Measurements from ENCODE around the gene PRCC.

Gene PRCC

DNA sequence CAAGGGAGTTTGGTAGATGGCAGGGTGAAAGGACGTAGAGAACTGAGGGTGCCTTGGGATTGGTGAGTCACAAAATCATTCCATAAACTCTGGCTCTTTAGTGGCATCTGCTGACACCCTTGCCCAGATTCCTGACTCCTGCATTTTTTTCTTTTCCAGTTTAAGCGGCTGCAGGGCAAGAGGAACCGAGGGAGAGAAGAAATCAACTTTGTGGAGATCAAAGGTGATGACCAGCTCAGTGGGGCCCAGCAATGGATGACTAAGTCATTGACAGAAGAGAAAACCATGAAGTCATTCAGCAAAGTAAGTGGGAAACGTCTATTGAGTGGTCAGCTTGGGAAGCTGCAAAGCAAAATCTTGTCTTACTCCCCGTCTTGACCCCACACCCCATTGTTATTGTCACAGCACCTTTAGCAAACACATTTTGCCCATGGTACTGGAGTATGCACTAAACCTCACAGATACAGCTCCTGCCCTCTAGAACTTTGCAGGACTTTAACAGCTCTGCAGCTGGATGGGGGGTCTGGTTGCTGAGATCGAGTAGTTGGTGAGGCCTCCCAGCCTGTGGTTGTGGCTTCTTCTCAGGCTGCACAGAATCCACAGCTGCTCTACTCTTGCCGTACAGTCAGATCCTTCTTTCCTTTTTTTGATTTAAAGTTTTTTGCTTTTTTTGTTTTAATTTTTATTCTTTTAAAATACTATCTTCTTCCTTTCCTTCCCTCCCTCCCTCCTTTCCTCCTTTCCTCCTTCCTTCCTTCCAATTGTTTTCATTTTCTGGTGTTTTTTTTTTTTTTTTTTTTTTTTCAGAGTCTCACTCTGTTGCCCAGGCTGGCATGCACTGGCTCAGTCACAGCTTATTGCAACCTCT lies 27.4 kb downstream of the PRCC start:
- Histone ChIP-seq H3K9ac (ENCODE audit: low read depth, low read length) (no peak overlapping the region), H3K9me3 (ENCODE audit: control insufficient read depth, insufficient read depth, low read length) (no peaks in the 10 kb centered on the region), H3K27me3 (ENCODE audit: control insufficient read depth, insufficient read depth, low read length) (no peaks in the 10 kb centered on the region), H3K4me1 (ENCODE audit: control insufficient read depth, insufficient read depth, low read length) (no peaks in the 10 kb centered on the region), H3K36me3 (ENCODE audit: control insufficient read depth, insufficient read depth, low read length) (peaks cover 35% of the 10 kb centered on the region), H3K4me3 (ENCODE audit: low read depth, low read length) (no peak overlapping the region)

DNA sequence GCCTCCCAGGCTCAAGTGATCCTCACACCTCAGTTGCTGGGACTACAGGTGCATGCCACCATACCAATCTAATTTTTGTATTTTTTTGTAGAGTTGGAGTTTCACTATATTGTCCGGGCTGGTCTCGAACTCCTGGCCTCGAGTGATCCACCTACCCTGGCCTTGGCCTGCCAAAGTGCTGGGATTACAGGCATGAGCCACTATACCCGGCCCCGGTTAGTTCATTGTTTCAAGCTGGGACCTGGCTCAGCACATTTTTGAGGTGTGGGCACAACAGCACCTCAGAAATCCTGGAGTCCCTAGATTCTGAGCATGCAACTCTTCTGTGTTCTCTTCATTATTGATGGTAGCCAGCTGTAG lies 28.0 kb downstream of the PRCC start:
- Histone ChIP-seq H3K36me3 (ENCODE audit: control insufficient read depth, insufficient read depth, low read length) (peaks cover 35% of the 10 kb centered on the region), H3K9ac (ENCODE audit: low read depth, low read length) (no peak overlapping the region), H3K4me1 (ENCODE audit: control insufficient read depth, insufficient read depth, low read length) (no peaks in the 10 kb centered on the region), H3K4me3 (ENCODE audit: low read depth, low read length) (no peak overlapping the region), H3K9me3 (ENCODE audit: control insufficient read depth, insufficient read depth, low read length) (no peaks in the 10 kb centered on the region), H3K27me3 (ENCODE audit: control insufficient read depth, insufficient read depth, low read length) (no peaks in the 10 kb centered on the region)

DNA sequence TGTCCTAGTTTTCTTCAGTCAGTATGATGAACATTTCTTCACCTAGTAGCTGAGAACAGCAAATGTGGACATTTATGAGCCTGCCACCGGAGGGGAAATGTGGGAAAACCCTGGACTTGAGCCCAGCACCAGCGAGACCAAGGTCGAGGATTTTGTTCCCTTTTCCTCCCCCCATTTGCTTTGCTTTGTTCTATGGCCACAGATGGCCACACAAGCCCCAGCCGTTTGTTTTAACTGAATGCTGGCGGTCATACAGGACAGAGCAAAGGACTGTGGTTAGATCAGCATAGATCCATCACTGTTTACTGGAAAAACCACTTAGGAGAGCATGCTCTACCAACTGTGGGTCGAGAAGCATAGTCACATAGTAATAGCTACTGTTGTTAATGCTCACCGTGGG lies 28.5 kb downstream of the PRCC start:
- Histone ChIP-seq H3K27me3 (ENCODE audit: control insufficient read depth, insufficient read depth, low read length) (no peaks in the 10 kb centered on the region), H3K36me3 (ENCODE audit: control insufficient read depth, insufficient read depth, low read length) (peaks cover 40% of the 10 kb centered on the region), H3K9ac (ENCODE audit: low read depth, low read length) (no peak overlapping the region), H3K4me1 (ENCODE audit: control insufficient read depth, insufficient read depth, low read length) (no peaks in the 10 kb centered on the region), H3K4me3 (ENCODE audit: low read depth, low read length) (no peak overlapping the region), H3K9me3 (ENCODE audit: control insufficient read depth, insufficient read depth, low read length) (no peaks in the 10 kb centered on the region)

DNA sequence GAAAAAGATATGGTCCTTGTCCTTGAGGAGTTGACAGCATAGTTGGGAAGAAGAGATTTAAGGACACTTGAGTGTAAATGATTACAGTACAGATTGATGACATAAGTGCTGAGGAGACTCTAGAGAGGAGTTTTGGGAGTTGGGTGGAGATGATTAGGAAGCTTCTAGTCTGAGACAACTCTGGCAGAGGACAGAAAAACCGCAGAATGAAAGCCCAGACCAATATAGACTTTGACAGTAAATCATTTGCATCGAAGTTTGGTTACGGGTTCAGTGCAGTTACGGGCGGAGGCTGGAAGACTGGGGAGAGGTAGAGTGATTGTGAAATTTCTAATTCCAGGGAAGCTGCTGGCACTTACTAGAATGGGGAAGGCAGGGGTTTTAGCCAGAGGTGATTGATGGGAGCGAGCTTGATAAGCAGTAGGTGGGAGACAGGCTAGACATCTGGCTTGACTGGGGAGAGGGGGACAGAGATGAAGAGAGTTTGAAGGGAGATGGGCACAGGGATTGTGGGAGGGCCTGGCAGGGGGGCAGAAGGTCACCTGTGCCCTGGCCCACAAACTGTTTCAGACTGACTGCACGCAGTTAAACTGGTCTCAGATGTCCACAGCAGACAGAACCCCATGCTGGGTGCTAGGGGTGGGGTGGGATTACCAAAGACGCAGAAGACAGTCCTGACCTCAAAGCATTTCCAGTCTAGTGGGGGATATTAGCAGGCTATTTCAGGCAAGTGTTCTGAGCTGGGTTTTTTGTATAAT lies 29.2 kb downstream of the PRCC start:
- Histone ChIP-seq H3K4me1 (ENCODE audit: control insufficient read depth, insufficient read depth, low read length) (no peaks in the 10 kb centered on the region), H3K27me3 (ENCODE audit: control insufficient read depth, insufficient read depth, low read length) (no peaks in the 10 kb centered on the region), H3K9ac (ENCODE audit: low read depth, low read length) (no peak overlapping the region), H3K9me3 (ENCODE audit: control insufficient read depth, insufficient read depth, low read length) (no peaks in the 10 kb centered on the region), H3K36me3 (ENCODE audit: control insufficient read depth, insufficient read depth, low read length) (peaks cover 40% of the 10 kb centered on the region), H3K4me3 (ENCODE audit: low read depth, low read length) (no peak overlapping the region)

DNA sequence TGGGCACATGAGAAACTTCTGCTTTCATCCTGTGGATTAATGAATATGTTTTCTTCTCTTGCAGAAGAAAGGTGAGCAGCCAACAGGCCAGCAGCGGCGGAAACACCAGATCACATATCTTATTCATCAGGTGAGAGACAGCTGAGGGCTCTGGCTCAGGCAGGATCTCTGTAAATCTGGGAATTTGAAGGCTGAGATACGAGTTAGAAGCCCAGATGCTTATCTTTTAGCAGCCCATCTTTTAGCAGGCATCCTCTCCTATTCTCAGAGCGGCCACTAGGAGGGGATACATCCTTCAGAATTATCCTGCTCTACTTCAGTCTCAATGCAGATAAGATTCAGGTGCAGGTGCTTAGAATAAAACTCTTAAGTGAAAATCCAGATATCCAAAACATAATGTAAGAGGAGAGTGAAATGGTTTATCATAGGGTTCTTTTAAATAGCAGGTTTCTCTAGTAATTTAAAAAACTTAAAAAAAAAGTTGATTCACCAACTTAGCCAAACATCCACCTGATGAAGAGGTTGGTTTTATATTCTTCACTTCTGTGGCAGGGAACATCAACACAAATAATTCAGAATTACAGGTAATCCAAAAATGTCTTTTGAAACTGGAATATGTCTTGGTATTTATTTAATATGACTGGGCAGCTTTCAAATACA lies 30.0 kb downstream of the PRCC start:
- H3K9me3 ChIP-seq (ENCODE audit: control insufficient read depth, insufficient read depth, low read length) = no peaks in the 10 kb centered on the region
- no peaks in the 10 kb centered on the region for H3K27me3 ChIP-seq (ENCODE audit: control insufficient read depth, insufficient read depth, low read length)
- no peaks in the 10 kb centered on the region for H3K4me1 ChIP-seq (ENCODE audit: control insufficient read depth, insufficient read depth, low read length)
- no peak overlapping the region for H3K4me3 ChIP-seq (ENCODE audit: low read depth, low read length)
- peaks cover 38% of the 10 kb centered on the region for H3K36me3 ChIP-seq (ENCODE audit: control insufficient read depth, insufficient read depth, low read length)
- no peak overlapping the region for H3K9ac ChIP-seq (ENCODE audit: low read depth, low read length)

DNA sequence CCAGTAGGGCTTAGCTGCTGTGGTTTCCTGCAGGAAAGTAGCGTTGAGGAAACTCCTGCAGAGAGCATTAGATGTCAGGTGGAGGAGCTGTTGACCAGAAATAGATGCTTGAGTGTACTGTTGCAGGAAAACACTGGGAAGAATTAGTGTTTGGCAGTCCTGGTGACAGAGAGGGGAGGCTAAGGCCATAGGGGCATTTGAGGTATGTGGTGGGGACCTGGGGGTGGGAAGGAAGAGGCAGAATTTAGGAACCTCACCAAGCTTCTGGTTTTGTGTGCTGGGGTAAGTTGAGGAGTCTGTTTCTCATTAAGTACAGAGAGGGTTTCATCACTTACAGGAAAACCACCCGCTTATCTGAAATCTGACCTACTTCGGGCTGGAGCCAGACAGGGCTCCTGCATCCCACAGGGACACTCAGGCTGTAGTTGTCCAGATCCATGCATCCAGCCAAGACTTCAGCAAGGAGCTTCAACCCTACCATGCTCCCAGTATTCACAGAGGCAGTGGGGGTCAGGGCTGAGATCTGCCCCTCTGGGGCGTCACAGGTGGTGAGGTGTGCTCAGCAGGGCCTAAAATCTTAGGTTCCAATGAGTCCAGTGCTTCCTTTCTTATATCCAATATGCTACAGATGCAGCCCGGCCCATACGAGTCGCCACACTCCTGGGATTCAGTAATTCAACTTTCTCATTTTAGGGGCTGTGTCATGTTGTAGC lies 34.2 kb downstream of the PRCC start:
- Histone ChIP-seq H3K4me1 (ENCODE audit: control insufficient read depth, insufficient read depth, low read length) (no peaks in the 10 kb centered on the region), H3K9me3 (ENCODE audit: control insufficient read depth, insufficient read depth, low read length) (no peaks in the 10 kb centered on the region), H3K9ac (ENCODE audit: low read depth, low read length) (no peak overlapping the region), H3K27me3 (ENCODE audit: control insufficient read depth, insufficient read depth, low read length) (no peaks in the 10 kb centered on the region), H3K4me3 (ENCODE audit: low read depth, low read length) (no peak overlapping the region), H3K36me3 (ENCODE audit: control insufficient read depth, insufficient read depth, low read length) (peaks cover 20% of the 10 kb centered on the region)

DNA sequence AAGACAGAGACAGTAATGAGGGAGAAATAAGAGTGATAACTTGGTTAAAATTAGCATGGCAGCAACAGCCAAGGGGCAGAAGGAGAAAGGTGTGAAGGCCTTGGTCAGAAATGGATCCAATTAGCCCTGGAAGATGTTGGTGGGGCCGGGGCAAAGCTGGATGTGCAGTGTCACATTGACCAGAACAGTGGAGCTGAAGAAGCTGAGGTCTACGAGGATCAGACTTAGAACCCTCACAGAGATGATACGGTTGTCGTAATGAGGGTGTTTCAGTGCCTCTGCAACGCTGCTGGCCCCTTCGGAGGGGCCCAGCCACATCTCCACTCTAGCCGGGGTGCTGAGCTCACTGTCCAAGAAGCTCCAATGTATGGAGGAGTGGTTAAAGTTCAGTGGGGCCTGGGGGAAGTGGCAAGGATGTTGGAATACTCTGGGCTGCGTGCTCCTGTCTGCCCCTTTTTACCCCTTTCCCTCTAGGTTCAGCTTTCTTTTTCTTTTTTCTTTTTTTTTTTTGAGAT lies 35.1 kb downstream of the PRCC start:
- H3K27me3 ChIP-seq (ENCODE audit: control insufficient read depth, insufficient read depth, low read length) = no peaks in the 10 kb centered on the region
- H3K4me3 ChIP-seq (ENCODE audit: low read depth, low read length) = no peak overlapping the region
- no peak overlapping the region for H3K9ac ChIP-seq (ENCODE audit: low read depth, low read length)
- peaks cover 20% of the 10 kb centered on the region for H3K36me3 ChIP-seq (ENCODE audit: control insufficient read depth, insufficient read depth, low read length)
- no peaks in the 10 kb centered on the region for H3K9me3 ChIP-seq (ENCODE audit: control insufficient read depth, insufficient read depth, low read length)
- H3K4me1 ChIP-seq (ENCODE audit: control insufficient read depth, insufficient read depth, low read length) = no peaks in the 10 kb centered on the region

DNA sequence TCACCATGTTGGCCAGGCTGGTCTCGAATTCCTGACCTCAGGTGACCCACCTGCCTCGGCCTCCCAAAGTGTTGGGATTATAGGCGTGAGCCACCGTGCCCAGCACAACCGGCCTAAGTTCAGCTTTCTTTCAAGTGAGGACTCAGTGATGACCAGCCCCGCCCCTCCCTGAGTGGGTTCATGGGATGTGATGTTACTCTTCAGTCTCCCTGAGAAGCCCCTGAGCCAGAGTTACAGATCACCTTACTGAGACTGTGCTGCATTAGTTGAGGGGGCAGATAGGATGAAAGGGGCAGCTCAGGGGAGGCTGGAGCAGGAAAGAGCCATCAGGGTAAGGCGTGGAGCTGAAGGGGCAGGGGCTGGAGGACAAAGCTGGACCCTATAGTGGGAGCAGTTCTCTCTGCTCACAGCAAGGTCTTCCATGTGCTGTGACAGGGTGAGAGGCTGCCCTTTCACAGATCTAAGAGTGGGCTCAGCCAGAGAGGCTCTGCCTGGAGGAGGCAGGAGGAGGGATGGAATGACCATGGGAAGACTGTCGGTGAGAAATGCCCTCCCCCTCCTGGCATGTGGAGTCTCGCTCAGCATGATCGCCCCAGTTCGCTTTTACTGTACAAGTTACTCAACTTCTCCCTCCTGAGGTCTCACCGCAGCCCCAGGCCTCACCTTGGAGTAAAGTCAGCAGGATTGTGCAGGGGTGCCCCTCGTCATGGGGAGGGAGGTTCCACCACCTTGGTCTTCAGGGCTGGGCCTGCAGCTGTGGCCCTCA lies 35.9 kb downstream of the PRCC start:
- H3K4me1 ChIP-seq (ENCODE audit: control insufficient read depth, insufficient read depth, low read length) = no peaks in the 10 kb centered on the region
- H3K9ac ChIP-seq (ENCODE audit: low read depth, low read length) = no peak overlapping the region
- H3K9me3 ChIP-seq (ENCODE audit: control insufficient read depth, insufficient read depth, low read length) = no peaks in the 10 kb centered on the region
- H3K27me3 ChIP-seq (ENCODE audit: control insufficient read depth, insufficient read depth, low read length) = no peaks in the 10 kb centered on the region
- H3K4me3 ChIP-seq (ENCODE audit: low read depth, low read length) = no peak overlapping the region
- H3K36me3 ChIP-seq (ENCODE audit: control insufficient read depth, insufficient read depth, low read length) = peaks cover 15% of the 10 kb centered on the region

DNA sequence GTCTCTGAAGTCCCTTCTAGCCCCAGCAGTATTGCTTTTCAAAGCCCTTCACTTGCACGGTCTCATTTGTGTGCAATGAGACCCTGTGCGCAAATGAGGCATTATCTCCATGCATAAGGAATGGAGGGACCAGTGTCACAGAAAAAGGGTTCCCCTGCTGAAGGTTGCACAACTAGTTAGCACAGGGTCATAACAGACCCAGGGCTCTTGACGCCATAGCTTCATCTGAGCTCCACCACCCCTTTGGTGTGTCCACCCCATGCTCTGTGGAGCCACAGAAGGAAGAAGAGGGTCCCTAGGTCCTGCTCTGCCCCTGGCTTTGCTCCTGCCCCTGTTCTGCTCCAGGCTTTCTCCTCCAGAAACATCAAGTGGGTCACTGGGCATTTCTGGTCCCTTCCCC lies 36.7 kb downstream of the PRCC start:
- H3K27me3 ChIP-seq (ENCODE audit: control insufficient read depth, insufficient read depth, low read length) = no peaks in the 10 kb centered on the region
- no peak overlapping the region for H3K9ac ChIP-seq (ENCODE audit: low read depth, low read length)
- H3K4me1 ChIP-seq (ENCODE audit: control insufficient read depth, insufficient read depth, low read length) = no peaks in the 10 kb centered on the region

DNA sequence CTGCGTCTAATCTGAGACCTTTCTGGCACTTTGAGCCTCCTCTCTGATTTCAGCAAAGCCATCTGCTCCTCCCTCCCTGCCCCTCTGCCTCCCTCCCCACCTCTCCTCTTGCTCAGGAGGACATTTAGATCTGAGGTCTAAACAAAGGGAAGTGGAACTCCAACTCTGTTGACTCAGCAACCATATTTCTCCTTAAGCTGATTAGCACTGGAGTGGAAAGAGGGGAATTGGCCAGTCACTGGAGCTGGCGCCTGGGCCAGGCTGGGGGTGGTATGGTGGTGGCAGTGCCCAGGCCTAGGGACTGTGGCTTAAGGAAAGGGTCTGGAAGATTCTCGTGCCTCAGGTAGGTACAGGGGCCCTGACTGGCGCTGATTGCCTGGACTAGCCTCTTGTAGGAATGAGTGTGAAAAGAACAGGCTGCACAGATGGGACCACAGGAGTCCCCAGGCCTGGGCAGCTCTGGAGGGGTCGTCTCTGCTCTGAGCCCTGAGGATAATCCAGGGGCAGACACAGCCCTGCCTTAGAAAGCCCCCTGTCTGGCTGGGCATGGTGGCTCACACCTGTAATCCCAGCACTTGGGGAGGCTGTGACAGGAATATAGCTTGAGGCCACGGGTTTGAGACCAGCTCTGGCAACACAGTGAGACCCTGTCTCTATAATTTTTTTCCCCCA lies 37.4 kb downstream of the PRCC start:
- Histone ChIP-seq H3K27me3 (ENCODE audit: control insufficient read depth, insufficient read depth, low read length) (no peaks in the 10 kb centered on the region), H3K36me3 (ENCODE audit: control insufficient read depth, insufficient read depth, low read length) (peaks cover 13% of the 10 kb centered on the region), H3K4me3 (ENCODE audit: low read depth, low read length) (no peak overlapping the region), H3K4me1 (ENCODE audit: control insufficient read depth, insufficient read depth, low read length) (no peaks in the 10 kb centered on the region), H3K9me3 (ENCODE audit: control insufficient read depth, insufficient read depth, low read length) (no peaks in the 10 kb centered on the region), H3K9ac (ENCODE audit: low read depth, low read length) (no peak overlapping the region)

More for the DNA sequence above, 36.7 kb downstream of the PRCC start:
- H3K4me3 ChIP-seq (ENCODE audit: low read depth, low read length) = no peak overlapping the region
- no peaks in the 10 kb centered on the region for H3K9me3 ChIP-seq (ENCODE audit: control insufficient read depth, insufficient read depth, low read length)
- H3K36me3 ChIP-seq (ENCODE audit: control insufficient read depth, insufficient read depth, low read length) = peaks cover 13% of the 10 kb centered on the region

Measured in iPS-15b (cell line).